ENCODE data around the gene PDIK1L. TPM values are rescaled to one million over a fixed set of nuclear protein-coding genes. Genes with fewer than 3 reads are reported as not detected.

PDIK1L gene
- total RNA-seq, 3 donors from 2014 or later: 9.2 to 17.3 (median 9.3) TPM

- intact Hi-C loops (cut with DNase I; ENCODE audit: low total_unique reads): no loop called here
- Histone ChIP-seq H3K36me3 (no peaks in the 10 kb centered on the region), H3K4me3 (no peak overlapping the region), H3K9me3 (no peaks in the 10 kb centered on the region), H3K27me3 (no peaks in the 10 kb centered on the region), H3K27ac (no peak overlapping the region), H3K4me1 (no peaks in the 10 kb centered on the region)
- TF ChIP-seq POLR2A (IDR thresholded peaks at IDR 0.05) (no peak), POLR2AphosphoS5 (IDR thresholded peaks at IDR 0.05) (no peak), CTCF (IDR thresholded peaks at IDR 0.05) (no peak)
- no peak for DNase-seq (ENCODE audit: low spot score in 2 of 2)
Measured at GRCh38 chr1:26132128-26132833, 20.7 kb downstream of the PDIK1L start.

- no peak for DNase-seq (ENCODE audit: low spot score in 2 of 2)
- no peak for TF ChIP-seq CTCF (IDR thresholded peaks at IDR 0.05)
- TF ChIP-seq POLR2AphosphoS5 (IDR thresholded peaks at IDR 0.05): no peak
- TF ChIP-seq POLR2A (IDR thresholded peaks at IDR 0.05): no peak
- Histone ChIP-seq H3K36me3 (no peaks in the 10 kb centered on the region), H3K4me3 (no peak overlapping the region), H3K27me3 (no peaks in the 10 kb centered on the region), H3K9me3 (no peaks in the 10 kb centered on the region), H3K27ac (no peak overlapping the region), H3K4me1 (no peaks in the 10 kb centered on the region)
- intact Hi-C loops (cut with DNase I; ENCODE audit: low total_unique reads): no loop called here
Measured at GRCh38 chr1:26132834-26133167, 21.2 kb downstream of the PDIK1L start.

GRCh38 chr1:26134466-26134865, 22.8 kb downstream of the PDIK1L start:
- intact Hi-C loops (cut with DNase I; ENCODE audit: low total_unique reads): no loop called here
- Histone ChIP-seq H3K36me3 (no peaks in the 10 kb centered on the region), H3K4me3 (no peak overlapping the region), H3K9me3 (no peaks in the 10 kb centered on the region), H3K27me3 (no peaks in the 10 kb centered on the region), H3K27ac (no peak overlapping the region), H3K4me1 (no peaks in the 10 kb centered on the region)
- no peak for DNase-seq (ENCODE audit: low spot score in 2 of 2)
- no peak for TF ChIP-seq CTCF (IDR thresholded peaks at IDR 0.05)
- TF ChIP-seq POLR2AphosphoS5 (IDR thresholded peaks at IDR 0.05): no peak
- TF ChIP-seq POLR2A (IDR thresholded peaks at IDR 0.05): no peak

GRCh38 chr1:26138974-26139558, 27.4 kb downstream of the PDIK1L start:
- Histone ChIP-seq H3K4me3 (no peak overlapping the region), H3K27me3 (no peaks in the 10 kb centered on the region), H3K9me3 (no peaks in the 10 kb centered on the region), H3K36me3 (no peaks in the 10 kb centered on the region), H3K27ac (no peak overlapping the region), H3K4me1 (no peaks in the 10 kb centered on the region)
- DNase-seq (ENCODE audit: low spot score in 2 of 2): no peak
- intact Hi-C loops (cut with DNase I; ENCODE audit: low total_unique reads): no loop called here
- no peak for TF ChIP-seq POLR2AphosphoS5 (IDR thresholded peaks at IDR 0.05)
- no peak for TF ChIP-seq POLR2A (IDR thresholded peaks at IDR 0.05)
- no peak for TF ChIP-seq CTCF (IDR thresholded peaks at IDR 0.05)

GRCh38 chr1:26142159-26142558, 30.5 kb downstream of the PDIK1L start:
- intact Hi-C loops (cut with DNase I; ENCODE audit: low total_unique reads): no loop called here
- H3K4me3 ChIP-seq: peak overlapping the region in 1 of 3 donors; percentile 12

More at GRCh38 chr1:26142159-26142558, 30.5 kb downstream of the PDIK1L start:
- DNase-seq (ENCODE audit: low spot score in 2 of 2): no peak
- Histone ChIP-seq H3K9me3 (no peaks in the 10 kb centered on the region), H3K27me3 (no peaks in the 10 kb centered on the region), H3K4me1 (no peaks in the 10 kb centered on the region), H3K27ac (no peak overlapping the region), H3K36me3 (no peaks in the 10 kb centered on the region)
- TF ChIP-seq CTCF (IDR thresholded peaks at IDR 0.05) (no peak), POLR2A (IDR thresholded peaks at IDR 0.05) (no peak), POLR2AphosphoS5 (IDR thresholded peaks at IDR 0.05) (no peak)

All from breast epithelium (tissue), 4 donors.